Measurements from ENCODE around the gene SSBP4. TPM values are rescaled to one million over a fixed set of nuclear protein-coding genes. Genes with fewer than 3 reads are reported as not detected.
A peak's percentile ranks its signal among the peaks of the same experiment; 100 is the strongest.
"Not testable (repeated sequence)": the region's sequence is repeated elsewhere in the genome, so short reads cannot be mapped to it uniquely, and the experiment has no call there.

Gene SSBP4
- 82.1 TPM for total RNA-seq

GRCh38 chr19:18419195-18419698 is at the start of gene SSBP4:
TSS of gene SSBP4 (plus strand) at chr19:18419398. CDS start at chr19:18419649, 251 bp downstream.
- peak in 2 of 3 donors; percentile 79 to 84 for DNase-seq (ENCODE audit: low read depth in 2 of 3, low spot score in 2 of 3)

GRCh38 chr19:18373407-18373891 is 45.7 kb upstream of the SSBP4 start:
- DNase-seq (ENCODE audit: low read depth in 2 of 3, low spot score in 2 of 3) = no peak

GRCh38 chr19:18373892-18374629 is 45.1 kb upstream of the SSBP4 start:
- peak in 2 of 3 donors; percentile 92 to 93 for DNase-seq (ENCODE audit: low read depth in 2 of 3, low spot score in 2 of 3)

GRCh38 chr19:18377026-18377425 is 42.2 kb upstream of the SSBP4 start:
- no peak for DNase-seq (ENCODE audit: low read depth in 2 of 3, low spot score in 2 of 3)

GRCh38 chr19:18379803-18380747 is 39.1 kb upstream of the SSBP4 start:
- DNase-seq (ENCODE audit: low read depth in 2 of 3, low spot score in 2 of 3) = peak in 1 of 3 donors; percentile 56

- DNase-seq (ENCODE audit: low read depth in 2 of 3, low spot score in 2 of 3) = no peak
Observed at GRCh38 chr19:18380843-18381242, 38.4 kb upstream of the SSBP4 start.

GRCh38 chr19:18383622-18384021 is 35.6 kb upstream of the SSBP4 start:
- DNase-seq (ENCODE audit: low read depth in 2 of 3, low spot score in 2 of 3) = not testable (repeated sequence)

GRCh38 chr19:18384775-18385174 is 34.4 kb upstream of the SSBP4 start:
- no peak for DNase-seq (ENCODE audit: low read depth in 2 of 3, low spot score in 2 of 3)

GRCh38 chr19:18385359-18385674 is 33.9 kb upstream of the SSBP4 start:
- no peak for DNase-seq (ENCODE audit: low read depth in 2 of 3, low spot score in 2 of 3)

- DNase-seq (ENCODE audit: low read depth in 2 of 3, low spot score in 2 of 3) = peak in 1 of 3 donors; percentile 41
Observed at GRCh38 chr19:18385675-18386542, 33.3 kb upstream of the SSBP4 start, which contains the start of gene GDF15. TSS of gene GDF15 (plus strand) at chr19:18386158. CDS start at chr19:18386190, 32 bp downstream.

GRCh38 chr19:18386543-18387271 is 32.5 kb upstream of the SSBP4 start:
- no peak for DNase-seq (ENCODE audit: low read depth in 2 of 3, low spot score in 2 of 3)

GRCh38 chr19:18388100-18388959 is 30.9 kb upstream of the SSBP4 start:
- DNase-seq (ENCODE audit: low read depth in 2 of 3, low spot score in 2 of 3) = peak; percentile 81 to 84 (median 81)

GRCh38 chr19:18388960-18389725 is 30.1 kb upstream of the SSBP4 start:
- DNase-seq (ENCODE audit: low read depth in 2 of 3, low spot score in 2 of 3) = no peak

GRCh38 chr19:18389726-18390064 is 29.5 kb upstream of the SSBP4 start:
- DNase-seq (ENCODE audit: low read depth in 2 of 3, low spot score in 2 of 3) = no peak

- no peak for DNase-seq (ENCODE audit: low read depth in 2 of 3, low spot score in 2 of 3)
Observed at GRCh38 chr19:18390065-18390907, 28.9 kb upstream of the SSBP4 start.

GRCh38 chr19:18391509-18392075 is 27.6 kb upstream of the SSBP4 start:
- DNase-seq (ENCODE audit: low read depth in 2 of 3, low spot score in 2 of 3) = no peak

GRCh38 chr19:18392417-18392816 is 26.8 kb upstream of the SSBP4 start:
- DNase-seq (ENCODE audit: low read depth in 2 of 3, low spot score in 2 of 3) = peak in 2 of 3 donors; percentile 87 to 92
